Right renal cortex interstitium (tissue), 3 donors: ENCODE measurements around the gene HSD17B8. TPM values are rescaled to one million over a fixed set of nuclear protein-coding genes. Genes with fewer than 3 reads are reported as not detected.

Experiments
- DNase-seq, 3 donors: peaks; one replicate each; pipeline ENCODE4 v3.0.0-alpha.2; 2013; ENCODE audit warnings: low read depth in 3 of 3, low spot score in 2 of 3
- polyA plus RNA-seq, 3 donors: library from polyadenylated mRNA; unstranded; fragments of 120-200 nt; gene quantifications; one replicate each; pipeline ENCODE4 v1.2.1, GENCODE V29; 2013; ENCODE audit not compliant: insufficient read length in 3 of 3

HSD17B8 gene
- polyA plus RNA-seq = 10 to 100 TPM; 22.8 to 29.1 (median 23.5) TPM

GRCh38 chr6:33204415-33205190, at the start of gene HSD17B8:
HSD17B8 (plus strand) TSS chr6:33204655; CDS start chr6:33204669, 14 bp downstream.
- peak; percentile 65 to 91 (median 80) for DNase-seq

- no peak for DNase-seq
Observed at GRCh38 chr6:33156561-33156960, 47.9 kb upstream of the HSD17B8 start.

GRCh38 chr6:33156964-33157363, 47.5 kb upstream of the HSD17B8 start:
- DNase-seq = no peak

GRCh38 chr6:33160096-33160495, 44.4 kb upstream of the HSD17B8 start:
- DNase-seq = no peak

GRCh38 chr6:33160728-33161344, 43.6 kb upstream of the HSD17B8 start:
- DNase-seq = no peak

- DNase-seq = peak; percentile 16 to 45 (median 36)
Observed at GRCh38 chr6:33161354-33162331, 42.8 kb upstream of the HSD17B8 start.

- no peak for DNase-seq
Observed at GRCh38 chr6:33163540-33163939, 40.9 kb upstream of the HSD17B8 start.

- DNase-seq = no peak
Observed at GRCh38 chr6:33164176-33164575, 40.3 kb upstream of the HSD17B8 start.

- DNase-seq = no peak
Observed at GRCh38 chr6:33164665-33165373, 39.6 kb upstream of the HSD17B8 start.

- DNase-seq = no peak
Observed at GRCh38 chr6:33165581-33166258, 38.7 kb upstream of the HSD17B8 start.

GRCh38 chr6:33166363-33166762, 38.1 kb upstream of the HSD17B8 start:
- no peak for DNase-seq

- DNase-seq = no peak
Observed at GRCh38 chr6:33166811-33167210, 37.6 kb upstream of the HSD17B8 start.

GRCh38 chr6:33167374-33168283, 36.8 kb upstream of the HSD17B8 start:
- no peak for DNase-seq

GRCh38 chr6:33168284-33168601, 36.2 kb upstream of the HSD17B8 start:
- DNase-seq = no peak

- no peak for DNase-seq
Observed at GRCh38 chr6:33168639-33169038, 35.8 kb upstream of the HSD17B8 start.

GRCh38 chr6:33169291-33170175, 34.9 kb upstream of the HSD17B8 start:
- no peak for DNase-seq

- no peak for DNase-seq
Observed at GRCh38 chr6:33170176-33171015, 34.1 kb upstream of the HSD17B8 start.
